Fibroblast of lung (primary cell): ENCODE data around the gene SERINC5. TPM values are rescaled to one million over a fixed set of nuclear protein-coding genes. Genes with fewer than 3 reads are reported as not detected.

Experiments
- DNase-seq, 2 donors: peaks; one replicate each; pipeline versions ENCODE4 v3.0.0 to v3.0.0-alpha.2; 2010; ENCODE audit warnings: low read depth in 2 of 2
- H2AFZ ChIP-seq: 2 replicates; pipeline ENCODE4 v1.5.1; 2012; ENCODE audit warnings: low read length, control low read depth, inconsistent platforms
- H3K27ac ChIP-seq: 2 replicates; pipeline ENCODE4 v1.5.1; 2011; ENCODE audit warnings: low read length, control low read depth; ENCODE audit not compliant: insufficient read depth
- H3K27me3 ChIP-seq: 2 replicates; pipeline ENCODE4 v1.5.1; 2011; ENCODE audit warnings: mild to moderate bottlenecking, low read length; ENCODE audit not compliant: control insufficient read depth, insufficient read depth
- H3K36me3 ChIP-seq: 2 replicates; pipeline ENCODE4 v1.5.1; 2011; ENCODE audit warnings: low read length; ENCODE audit not compliant: control insufficient read depth, insufficient read depth
- H3K4me1 ChIP-seq: 2 replicates; pipeline ENCODE4 v1.5.1; 2011; ENCODE audit warnings: low read length; ENCODE audit not compliant: control insufficient read depth, insufficient read depth; ENCODE audit errors: extremely low read depth
- H3K4me2 ChIP-seq: 2 replicates; pipeline ENCODE4 v1.5.1; 2011; ENCODE audit warnings: low read length, control low read depth; ENCODE audit not compliant: insufficient read depth; ENCODE audit errors: extremely low read depth
- H3K4me3 ChIP-seq, 4 experiments: fragments of 200-600 bp in 1 of 4; sonication (generic) in 1 of 4; replicated peaks in 1 of 4; 2 replicates each; pipeline ENCODE4 v1.5.1; 2011 to 2016; ENCODE audit warnings: low read length in 4 of 4, low read depth in 3 of 4, mild to moderate bottlenecking in 3 of 4, control low read depth in 2 of 4, inconsistent platforms in 1 of 4, mixed read lengths in 1 of 4; ENCODE audit not compliant: insufficient read depth in 1 of 4; ENCODE audit errors: control extremely low read depth in 1 of 4
- H3K79me2 ChIP-seq: 2 replicates; pipeline ENCODE4 v1.5.1; 2012; ENCODE audit warnings: mild to moderate bottlenecking, low read length, inconsistent platforms; ENCODE audit not compliant: control insufficient read depth, insufficient read depth
- H3K9ac ChIP-seq: 2 replicates; pipeline ENCODE4 v1.5.1; 2011; ENCODE audit warnings: mild to moderate bottlenecking, low read length, control low read depth; ENCODE audit not compliant: insufficient read depth
- H3K9me3 ChIP-seq: 2 replicates; pipeline ENCODE4 v1.5.1; 2012; ENCODE audit warnings: low read depth, low read length; ENCODE audit not compliant: control insufficient read depth, insufficient read depth
- H4K20me1 ChIP-seq: 2 replicates; pipeline ENCODE4 v1.5.1; 2011; ENCODE audit warnings: low read length; ENCODE audit not compliant: control insufficient read depth, insufficient read depth; ENCODE audit errors: extremely low read depth
- CTCF ChIP-seq, 2 donors: IDR thresholded peaks in 1 of 2; conservative IDR thresholded peaks in 1 of 2; 1 replicate in 1 of 2; 2 replicates in 1 of 2; pipeline ENCODE4 v1.5.1; 2011 to 2012; ENCODE audit warnings: low read length in 2 of 2, control low read depth in 1 of 2, inconsistent platforms in 1 of 2, low read depth in 1 of 2, mild to moderate bottlenecking in 1 of 2
- EZH2 ChIP-seq: IDR thresholded peaks from 2 replicates; pipeline ENCODE4 v1.5.1; 2012; ENCODE audit warnings: low read length, control low read depth, mild to moderate bottlenecking; ENCODE audit errors: missing control alignments
- polyA plus RNA-seq, 2 donors: library from polyadenylated mRNA; depleted of rRNA in 1 of 2; stranded (reverse) in 1 of 2; unstranded in 1 of 2; fragments of >200 nt; gene quantifications; 2 replicates each; pipeline ENCODE4 v1.2.1, GENCODE V29; 2011 to 2012; ENCODE audit warnings: missing spikeins in 1 of 2
- total RNA-seq: library from RNA; depleted of rRNA; stranded (reverse); fragments of >200 nt; gene quantifications from 2 replicates; pipeline ENCODE4 v1.2.1, GENCODE V29; 2014

Gene SERINC5
- total and polyA plus RNA-seq, 2 donors (not counting 1 experiment from before 2014, with no cell fraction given) = 9.5 to 10.9 TPM

- Histone ChIP-seq H3K27ac (no peak overlapping the region), H3K36me3 (no peaks in the 10 kb centered on the region), H3K4me1 (peaks cover 4% of the 10 kb centered on the region), H4K20me1 (no peaks in the 10 kb centered on the region), H3K4me3 (no peak overlapping the region), H2AFZ (no peak overlapping the region), H3K4me2 (no peak overlapping the region), H3K9me3 (no peaks in the 10 kb centered on the region), H3K79me2 (no peaks in the 10 kb centered on the region), H3K27me3 (no peaks in the 10 kb centered on the region), H3K9ac (no peak overlapping the region)
- TF ChIP-seq CTCF (conservative IDR thresholded peaks at IDR 0.05 in 1 of 2, IDR thresholded peaks at IDR 0.05 in 1 of 2; ENCODE audit: low read depth in 1 of 2, low read length in 2 of 2) (no peak), EZH2 (no peak)
- DNase-seq = no peak
Measured at GRCh38 chr5:80229902-80230255, 26.0 kb downstream of the SERINC5 start.

GRCh38 chr5:80227979-80228596 lies 27.8 kb downstream of the SERINC5 start:
- Histone ChIP-seq H3K36me3 (no peaks in the 10 kb centered on the region), H3K27ac (no peak overlapping the region), H3K4me1 (peaks cover 4% of the 10 kb centered on the region), H3K9me3 (no peaks in the 10 kb centered on the region), H2AFZ (no peak overlapping the region), H3K4me2 (no peak overlapping the region), H3K9ac (no peak overlapping the region), H4K20me1 (no peaks in the 10 kb centered on the region), H3K4me3 (no peak overlapping the region), H3K27me3 (no peaks in the 10 kb centered on the region), H3K79me2 (no peaks in the 10 kb centered on the region)
- DNase-seq = no peak
- TF ChIP-seq EZH2 = no peak

GRCh38 chr5:80225934-80226326 lies 29.9 kb downstream of the SERINC5 start:
- no peaks in the 10 kb centered on the region for H3K79me2 ChIP-seq
- DNase-seq = no peak
- no peaks in the 10 kb centered on the region for H4K20me1 ChIP-seq
- no peaks in the 10 kb centered on the region for H3K9me3 ChIP-seq
- no peak for TF ChIP-seq EZH2
- TF ChIP-seq CTCF (conservative IDR thresholded peaks at IDR 0.05 in 1 of 2, IDR thresholded peaks at IDR 0.05 in 1 of 2; ENCODE audit: low read depth in 1 of 2, low read length in 2 of 2) = no peak
- no peak overlapping the region for H3K4me3 ChIP-seq
- H3K27me3 ChIP-seq = no peaks in the 10 kb centered on the region
- peaks cover under 1% of the 10 kb centered on the region for H3K4me1 ChIP-seq
- no peaks in the 10 kb centered on the region for H3K36me3 ChIP-seq
- no peak overlapping the region for H3K4me2 ChIP-seq
- H3K27ac ChIP-seq = no peak overlapping the region
- H3K9ac ChIP-seq = no peak overlapping the region
- no peak overlapping the region for H2AFZ ChIP-seq
